Upper lobe of left lung (tissue), 4 donors: ENCODE data around the gene MFSD6.

Experiments
- POLR2A ChIP-seq, 4 donors: fragments of 450-650 bp; IDR thresholded peaks; one replicate each; pipeline ENCODE4 v1.5.1; 2016 to 2017; ENCODE audit warnings: antibody characterized with exemption in 4 of 4, mild to moderate bottlenecking in 2 of 4
- TF ChIP-seq, protein P1 (sequence below), 6 experiments: fragments of 450-650 bp in 4 of 6; fragments of 200-600 bp in 2 of 6; sonication (generic) in 2 of 6; IDR thresholded peaks; one replicate each; pipeline ENCODE4 v1.5.1; 2016 to 2019; ENCODE audit warnings: antibody characterized with exemption in 6 of 6

DNA sequence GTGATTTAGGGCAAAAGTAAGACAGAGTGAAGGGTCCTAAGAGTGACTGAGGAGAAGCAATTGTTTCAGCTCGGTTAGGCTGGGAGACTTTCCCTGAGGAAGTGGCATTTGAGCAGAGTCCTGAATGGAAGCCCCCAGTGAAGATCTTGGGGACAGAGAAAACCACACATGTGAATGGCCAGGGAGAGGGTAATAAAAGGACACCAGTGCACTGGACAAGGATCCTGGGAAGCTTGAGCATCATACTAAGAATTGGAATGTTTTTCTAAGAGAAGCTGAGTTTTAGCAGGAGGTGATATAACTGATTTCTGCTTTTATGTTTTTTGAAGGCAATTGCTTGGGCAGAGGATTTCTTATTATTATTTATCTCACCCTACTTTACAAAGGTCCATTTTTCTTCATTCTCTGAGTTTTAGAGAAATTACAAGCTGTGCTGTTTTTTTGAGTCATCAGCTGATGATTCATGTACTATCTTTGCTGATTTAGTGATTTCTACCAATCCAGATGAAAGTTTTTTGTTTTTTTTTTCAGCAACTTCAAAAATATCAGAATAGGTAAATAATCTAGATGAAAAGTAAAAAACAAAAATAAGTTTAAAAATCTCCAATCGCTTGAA lies 43.5 kb downstream of the MFSD6 start:
- TF ChIP-seq, protein P1, sequence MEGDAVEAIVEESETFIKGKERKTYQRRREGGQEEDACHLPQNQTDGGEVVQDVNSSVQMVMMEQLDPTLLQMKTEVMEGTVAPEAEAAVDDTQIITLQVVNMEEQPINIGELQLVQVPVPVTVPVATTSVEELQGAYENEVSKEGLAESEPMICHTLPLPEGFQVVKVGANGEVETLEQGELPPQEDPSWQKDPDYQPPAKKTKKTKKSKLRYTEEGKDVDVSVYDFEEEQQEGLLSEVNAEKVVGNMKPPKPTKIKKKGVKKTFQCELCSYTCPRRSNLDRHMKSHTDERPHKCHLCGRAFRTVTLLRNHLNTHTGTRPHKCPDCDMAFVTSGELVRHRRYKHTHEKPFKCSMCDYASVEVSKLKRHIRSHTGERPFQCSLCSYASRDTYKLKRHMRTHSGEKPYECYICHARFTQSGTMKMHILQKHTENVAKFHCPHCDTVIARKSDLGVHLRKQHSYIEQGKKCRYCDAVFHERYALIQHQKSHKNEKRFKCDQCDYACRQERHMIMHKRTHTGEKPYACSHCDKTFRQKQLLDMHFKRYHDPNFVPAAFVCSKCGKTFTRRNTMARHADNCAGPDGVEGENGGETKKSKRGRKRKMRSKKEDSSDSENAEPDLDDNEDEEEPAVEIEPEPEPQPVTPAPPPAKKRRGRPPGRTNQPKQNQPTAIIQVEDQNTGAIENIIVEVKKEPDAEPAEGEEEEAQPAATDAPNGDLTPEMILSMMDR (IDR thresholded peaks at IDR 0.05) = no peak
- TF ChIP-seq POLR2A (IDR thresholded peaks at IDR 0.05) = no peak
